DND-41 (cell line): ENCODE results near the gene COA7.

Experiments
- ATAC-seq: fragments of 200-7000 bp; cut with Tn5 transposase; 3 replicates; pipeline ENCODE4 v1.9.1; 2021; ENCODE audit warnings: low read depth; ENCODE audit not compliant: insufficient read depth
- DNase-seq: peaks from one replicate; pipeline ENCODE4 v3.0.0-alpha.2; 2020
- H2AFZ ChIP-seq: 2 replicates; pipeline ENCODE4 v1.6.0; 2012; ENCODE audit warnings: low read depth, low read length
- H3K27ac ChIP-seq: 2 replicates; pipeline ENCODE4 v1.5.1; 2012; ENCODE audit warnings: low read length, inconsistent platforms
- H3K27me3 ChIP-seq: fragments of 200-600 bp; sonication (generic); 2 replicates; pipeline ENCODE4 v1.6.0; 2012; ENCODE audit warnings: low read length, mild to moderate bottlenecking, inconsistent platforms; ENCODE audit not compliant: insufficient read depth, poor library complexity
- H3K36me3 ChIP-seq: 2 replicates; pipeline ENCODE4 v1.5.1; 2012; ENCODE audit warnings: low read length, inconsistent platforms; ENCODE audit not compliant: insufficient read depth
- H3K4me1 ChIP-seq: 2 replicates; pipeline ENCODE4 v1.5.1; 2012; ENCODE audit warnings: mild to moderate bottlenecking, low read length; ENCODE audit not compliant: insufficient read depth
- H3K4me2 ChIP-seq: 2 replicates; pipeline ENCODE4 v1.6.0; 2012; ENCODE audit warnings: mild to moderate bottlenecking, moderate library complexity, low read length, inconsistent platforms; ENCODE audit not compliant: insufficient read depth
- H3K4me3 ChIP-seq, 2 experiments: fragments of 200-600 bp in 1 of 2; shearing (Covaris generic) in 1 of 2; 2 replicates each; pipeline ENCODE4 v1.5.1; 2012 to 2016; ENCODE audit warnings: inconsistent platforms in 2 of 2, low read length in 2 of 2, mild to moderate bottlenecking in 2 of 2, low read depth in 1 of 2, moderate library complexity in 1 of 2
- H3K79me2 ChIP-seq: 2 replicates; pipeline ENCODE4 v1.6.0; 2012; ENCODE audit warnings: low read length, inconsistent platforms; ENCODE audit not compliant: insufficient read depth
- H3K9ac ChIP-seq: 2 replicates; pipeline ENCODE4 v1.6.0; 2012; ENCODE audit warnings: low read depth, mild to moderate bottlenecking, inconsistent platforms, low read length, moderate library complexity
- H3K9me3 ChIP-seq: 2 replicates; pipeline ENCODE4 v1.5.1; 2012; ENCODE audit warnings: low read length, moderate library complexity, mild to moderate bottlenecking, inconsistent platforms; ENCODE audit not compliant: insufficient read depth, severe bottlenecking
- H4K20me1 ChIP-seq: 2 replicates; pipeline ENCODE4 v1.6.0; 2012; ENCODE audit warnings: low read length; ENCODE audit not compliant: insufficient read depth
- CTCF ChIP-seq: IDR thresholded peaks from 2 replicates; pipeline ENCODE4 v1.5.1; 2012; ENCODE audit warnings: borderline replicate concordance, low read length, moderate library complexity, mild to moderate bottlenecking; ENCODE audit not compliant: poor library complexity, severe bottlenecking; ENCODE audit errors: extremely low read depth
- EZH2 ChIP-seq: IDR thresholded peaks from 3 replicates; pipeline ENCODE4 v1.6.1; 2012; ENCODE audit warnings: borderline replicate concordance, low read depth, mild to moderate bottlenecking, moderate library complexity, low read length, inconsistent platforms; ENCODE audit not compliant: severe bottlenecking

COA7 gene

GRCh38 chr1:52697795-52698674 is at the start of gene COA7:
Gene COA7, minus strand, starts transcription at chr1:52698347. Its CDS starts 21 bp downstream, at chr1:52698326.
- peak within 1 kb of the TSS; percentile 67 for H3K4me2 ChIP-seq
- TF ChIP-seq EZH2 (no peak), CTCF (no peak)
- H4K20me1 ChIP-seq = peaks cover 2% of the 10 kb centered on the region; the same call in 1 of the 2 replicates
- peak within 1 kb of the TSS; percentile 85 for H3K9ac ChIP-seq
- H3K27me3 ChIP-seq = no peaks in the 10 kb centered on the region
- peak within 1 kb of the TSS; percentile 70 for H3K27ac ChIP-seq
- H3K4me1 ChIP-seq = peaks cover 29% of the 10 kb centered on the region
- peaks cover 5% of the 10 kb centered on the region for H3K36me3 ChIP-seq
- no peaks in the 10 kb centered on the region for H3K9me3 ChIP-seq
- peak; percentile 83 for DNase-seq
- H2AFZ ChIP-seq = peak within 1 kb of the TSS; percentile 99
- peak; percentile 95 for ATAC-seq
- peak within 1 kb of the TSS; percentile 62 to 88 for H3K4me3 ChIP-seq
- H3K79me2 ChIP-seq = peaks cover 54% of the 10 kb centered on the region

- H3K4me1 ChIP-seq = no peaks in the 10 kb centered on the region
- H3K9ac ChIP-seq = no peak overlapping the region
- H2AFZ ChIP-seq = no peak overlapping the region
- no peak for ATAC-seq
- no peak overlapping the region for H3K4me3 ChIP-seq
- TF ChIP-seq CTCF (no peak), EZH2 (no peak)
- H3K27ac ChIP-seq = no peak overlapping the region
- no peak overlapping the region for H3K4me2 ChIP-seq
- H3K79me2 ChIP-seq = peaks cover 6% of the 10 kb centered on the region; the same call in 1 of the 2 replicates
- H4K20me1 ChIP-seq = no peaks in the 10 kb centered on the region; the same call in 1 of the 2 replicates
- no peaks in the 10 kb centered on the region for H3K9me3 ChIP-seq
- no peak for DNase-seq
- H3K27me3 ChIP-seq = no peaks in the 10 kb centered on the region
- H3K36me3 ChIP-seq = no peaks in the 10 kb centered on the region
Measured at GRCh38 chr1:52747450-52747849, 49.3 kb upstream of the COA7 start.

- Histone ChIP-seq H3K9ac (no peak overlapping the region), H2AFZ (no peak overlapping the region), H3K79me2 (peaks cover 11% of the 10 kb centered on the region), H4K20me1 (no peaks in the 10 kb centered on the region; the same call in 1 of the 2 replicates), H3K27ac (no peak overlapping the region), H3K4me1 (no peaks in the 10 kb centered on the region), H3K27me3 (no peaks in the 10 kb centered on the region), H3K4me2 (no peak overlapping the region), H3K4me3 (no peak overlapping the region), H3K9me3 (no peaks in the 10 kb centered on the region), H3K36me3 (no peaks in the 10 kb centered on the region)
- TF ChIP-seq CTCF (no peak), EZH2 (no peak)
- ATAC-seq (no peak), DNase-seq (no peak)
Measured at GRCh38 chr1:52746189-52746588, 48.0 kb upstream of the COA7 start.
